Measurements from ENCODE around the gene QRFPR.

DNA sequence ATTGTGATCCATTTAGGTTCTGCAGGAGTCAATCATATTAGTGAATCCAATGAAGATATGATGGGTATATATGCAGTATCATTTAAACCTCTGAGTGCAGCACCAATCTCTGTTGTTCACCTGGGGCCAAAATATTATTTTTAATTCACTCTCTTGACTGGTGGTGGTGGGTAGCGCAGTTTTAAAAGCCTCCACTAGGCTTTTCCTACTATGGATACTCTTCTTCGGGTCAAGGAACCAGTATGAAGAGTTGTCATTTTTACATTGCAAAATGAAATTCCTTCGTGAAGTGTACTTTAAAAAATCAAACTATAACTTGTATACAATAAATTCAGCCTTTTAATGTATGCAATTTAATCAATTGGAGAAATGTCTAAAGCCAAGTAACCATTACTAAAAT, 56.5 kb downstream of the QRFPR start:
- no peak for TF ChIP-seq POLR2A (IDR thresholded peaks at IDR 0.05; ENCODE audit: low read depth, low read length)
- TF ChIP-seq POLR2AphosphoS5 (IDR thresholded peaks at IDR 0.05; ENCODE audit: low read depth, low read length) = no peak

All from GM12892 (cell line).